SK-N-MC (cell line): ENCODE data around the gene MYOF.

Experiments
- DNase-seq: peaks from one replicate; pipeline ENCODE4 v3.0.0-alpha.2; 2011; ENCODE audit warnings: low read depth, low spot score
- H3K27ac ChIP-seq: fragments of 200-600 bp; sonication (generic); 2 replicates; pipeline ENCODE4 v1.5.1; 2016; ENCODE audit warnings: mixed run types
- H3K36me3 ChIP-seq: fragments of 200-600 bp; sonication (generic); 2 replicates; pipeline ENCODE4 v1.6.1; 2017; ENCODE audit warnings: antibody characterized with exemption, low read length, mixed read lengths; ENCODE audit not compliant: insufficient read depth
- H3K4me3 ChIP-seq: fragments of 200-600 bp; sonication (generic); 2 replicates; pipeline ENCODE4 v1.5.1; 2016
- H3K9ac ChIP-seq: fragments of 200-600 bp; sonication (generic); 2 replicates; pipeline ENCODE4 v1.8.0; 2017; ENCODE audit warnings: mixed run types, mixed read lengths; ENCODE audit not compliant: insufficient read length
- H3K9me3 ChIP-seq: fragments of 200-600 bp; sonication (generic); 2 replicates; pipeline ENCODE4 v1.6.1; 2017; ENCODE audit warnings: low read depth, mild to moderate bottlenecking, antibody characterized with exemption, low read length, moderate library complexity, mixed read lengths
- EZH2 ChIP-seq: fragments of 200-600 bp; sonication (generic); IDR thresholded peaks from one replicate; pipeline ENCODE4 v1.6.1; 2017; ENCODE audit warnings: antibody characterized with exemption
- FOXP2 ChIP-seq: optimal IDR thresholded peaks from 2 replicates; pipeline ENCODE3; 2011; ENCODE audit warnings: mild to moderate bottlenecking, moderate library complexity; ENCODE audit not compliant: insufficient read depth; ENCODE audit errors: extremely low read length, control extremely low read depth
- POLR2AphosphoS5 ChIP-seq: IDR thresholded peaks from 2 replicates; pipeline ENCODE4 v1.6.1; 2012; ENCODE audit warnings: mild to moderate bottlenecking, low read depth, low read length, borderline replicate concordance

The MYOF gene

GRCh38 chr10:93309062-93309461 is 173.1 kb downstream of the MYOF start:
- H3K9me3 ChIP-seq, result no peaks in the 10 kb centered on the region
- H3K36me3 ChIP-seq, result no peaks in the 10 kb centered on the region
- DNase-seq, result no peak
- H3K9ac ChIP-seq, result no peak overlapping the region
- H3K4me3 ChIP-seq, result no peak overlapping the region
- TF ChIP-seq FOXP2 (no peak), EZH2 (no peak), POLR2AphosphoS5 (no peak)
- H3K27ac ChIP-seq, result no peak overlapping the region

DNA sequence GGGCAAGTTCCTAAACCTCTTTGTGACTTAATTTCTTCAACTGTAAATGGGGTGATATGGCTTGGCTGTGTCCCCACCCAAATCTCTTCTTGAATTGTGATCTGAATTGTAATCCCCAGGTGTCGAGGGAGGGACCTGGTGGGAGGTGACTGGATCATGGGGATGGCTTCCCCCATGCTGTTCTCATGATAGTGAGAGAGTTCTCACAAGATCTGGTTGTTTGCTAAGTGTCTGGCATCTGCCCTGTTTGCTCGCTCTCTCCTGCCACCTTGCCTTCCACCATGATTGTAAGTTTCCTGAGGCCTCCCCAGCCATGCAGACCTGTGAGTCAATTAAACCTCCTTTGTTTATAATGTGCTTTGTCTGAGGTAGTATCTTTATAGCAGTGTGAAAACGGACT is 177.0 kb downstream of the MYOF start:
- DNase-seq, result no peak
- Histone ChIP-seq H3K36me3 (no peaks in the 10 kb centered on the region), H3K4me3 (no peak overlapping the region), H3K9me3 (no peaks in the 10 kb centered on the region), H3K9ac (no peak overlapping the region), H3K27ac (no peak overlapping the region)
- TF ChIP-seq EZH2 (no peak), POLR2AphosphoS5 (no peak), FOXP2 (no peak)

DNA sequence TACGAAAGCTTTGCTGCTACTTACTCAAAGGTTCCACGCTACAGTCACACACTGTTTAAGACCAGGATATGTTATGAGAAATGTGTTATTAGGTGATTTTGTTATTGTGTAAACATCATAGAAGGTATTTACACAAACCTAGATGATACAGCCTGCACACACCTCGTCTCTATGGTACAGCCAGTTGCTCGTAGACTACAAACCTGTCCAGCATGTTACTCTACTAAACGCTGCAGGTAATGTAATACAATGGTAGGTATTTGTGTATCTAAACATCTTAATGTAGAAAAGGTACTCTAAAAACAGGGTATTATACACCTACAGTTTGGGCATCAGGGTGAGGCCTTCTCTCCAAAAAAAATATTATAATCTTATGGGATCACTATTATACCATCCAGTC is 181.2 kb downstream of the MYOF start:
- TF ChIP-seq POLR2AphosphoS5 (no peak), FOXP2 (no peak), EZH2 (no peak)
- Histone ChIP-seq H3K36me3 (no peaks in the 10 kb centered on the region), H3K9me3 (no peaks in the 10 kb centered on the region), H3K9ac (no peak overlapping the region), H3K4me3 (no peak overlapping the region), H3K27ac (no peak overlapping the region)
- no peak for DNase-seq

DNA sequence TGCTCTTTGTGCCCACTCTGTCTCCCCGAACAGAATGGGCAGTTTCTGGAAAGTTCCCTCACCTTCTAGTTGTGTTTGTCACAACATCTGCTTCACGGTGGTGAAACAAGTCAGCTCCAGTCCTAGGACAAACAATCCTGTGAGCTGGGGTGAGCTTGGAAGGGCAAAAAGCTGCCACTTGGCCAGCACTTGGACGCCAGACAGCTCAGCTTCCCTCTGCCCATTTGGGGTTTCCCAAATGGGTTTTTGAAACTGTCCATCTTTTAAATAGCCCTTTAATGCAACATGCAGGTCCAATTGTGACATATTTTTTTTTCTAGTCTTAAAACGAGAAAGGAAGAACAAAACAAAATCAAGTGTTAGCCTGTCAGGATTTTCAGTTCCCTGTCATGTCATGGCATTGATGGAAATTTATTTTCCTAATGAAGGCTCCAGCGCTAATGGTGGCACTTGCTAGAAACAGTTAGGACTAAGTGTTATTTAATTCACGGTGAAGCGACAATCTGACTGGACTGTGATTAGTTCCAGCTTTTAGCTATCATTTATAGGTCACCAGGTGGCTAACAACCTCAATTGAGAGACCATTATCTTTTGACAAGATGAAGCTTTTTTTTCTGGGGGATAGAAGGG is 181.7 kb downstream of the MYOF start:
- Histone ChIP-seq H3K36me3 (no peaks in the 10 kb centered on the region), H3K9ac (no peak overlapping the region), H3K4me3 (no peak overlapping the region), H3K9me3 (no peaks in the 10 kb centered on the region), H3K27ac (no peak overlapping the region)
- no peak for DNase-seq
- TF ChIP-seq POLR2AphosphoS5 (no peak), FOXP2 (no peak), EZH2 (no peak)

- TF ChIP-seq FOXP2, result no peak
- no peak for TF ChIP-seq POLR2AphosphoS5
- no peak for TF ChIP-seq EZH2
- H3K36me3 ChIP-seq, result no peaks in the 10 kb centered on the region
- no peak overlapping the region for H3K27ac ChIP-seq
- H3K4me3 ChIP-seq, result no peak overlapping the region
- H3K9ac ChIP-seq, result no peak overlapping the region
- DNase-seq, result no peak
- no peaks in the 10 kb centered on the region for H3K9me3 ChIP-seq
These were observed 182.4 kb downstream of the MYOF start for GRCh38 chr10:93299606-93300287.

- H3K27ac ChIP-seq, result no peak overlapping the region
- H3K9me3 ChIP-seq, result no peaks in the 10 kb centered on the region
- DNase-seq, result no peak
- no peaks in the 10 kb centered on the region for H3K36me3 ChIP-seq
- H3K4me3 ChIP-seq, result no peak overlapping the region
- TF ChIP-seq POLR2AphosphoS5, result no peak
- no peak for TF ChIP-seq EZH2
- TF ChIP-seq FOXP2, result no peak
- H3K9ac ChIP-seq, result no peak overlapping the region
These were observed 182.9 kb downstream of the MYOF start for GRCh38 chr10:93299195-93299594.

- Histone ChIP-seq H3K27ac (no peak overlapping the region), H3K4me3 (no peak overlapping the region), H3K9me3 (no peaks in the 10 kb centered on the region), H3K9ac (no peak overlapping the region), H3K36me3 (no peaks in the 10 kb centered on the region)
- DNase-seq, result no peak
- TF ChIP-seq FOXP2 (no peak), EZH2 (no peak), POLR2AphosphoS5 (no peak)
These were observed 186.0 kb downstream of the MYOF start for GRCh38 chr10:93296151-93296550.

DNA sequence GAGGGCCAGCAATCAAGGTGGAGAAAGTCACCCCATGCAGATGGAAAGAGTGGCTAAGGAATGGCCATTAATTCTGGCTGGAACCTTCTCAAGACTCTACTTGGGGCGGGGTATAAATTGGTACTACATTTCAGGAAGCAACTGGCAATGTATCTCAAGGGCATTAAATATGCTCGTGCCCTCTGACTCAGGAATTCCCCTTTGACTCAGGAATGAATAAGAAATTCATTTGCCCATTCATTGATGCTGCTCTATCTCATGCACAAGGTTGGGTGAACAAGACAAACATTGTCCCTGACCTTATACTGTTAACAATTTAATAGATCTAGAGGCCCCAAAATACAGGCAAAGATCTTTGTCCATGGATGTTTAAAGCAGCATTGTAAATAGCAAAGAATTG is 188.1 kb downstream of the MYOF start:
- H3K36me3 ChIP-seq, result no peaks in the 10 kb centered on the region
- H3K27ac ChIP-seq, result no peak overlapping the region
- H3K9ac ChIP-seq, result no peak overlapping the region
- TF ChIP-seq FOXP2 (no peak), EZH2 (no peak), POLR2AphosphoS5 (no peak)
- no peak for DNase-seq
- H3K4me3 ChIP-seq, result no peak overlapping the region
- no peaks in the 10 kb centered on the region for H3K9me3 ChIP-seq
